Peyer's patch (tissue), 4 donors: ENCODE measurements around the gene MCOLN2. TPM values are rescaled to one million over a fixed set of nuclear protein-coding genes. Genes with fewer than 3 reads are reported as not detected.

Experiments used
- DNase-seq, 3 donors: peaks; one replicate each; pipeline ENCODE4 v3.0.0-alpha.2; 2017 to 2019
- H3K27ac ChIP-seq, 4 donors: fragments of 200-600 bp; sonication (generic); one replicate each; pipeline ENCODE4 v1.5.1; 2016 to 2019
- H3K27me3 ChIP-seq, 2 donors: fragments of 200-600 bp; sonication (generic); one replicate each; pipeline ENCODE4 v1.5.1; 2019
- H3K36me3 ChIP-seq, 3 donors: fragments of 200-600 bp; sonication (generic); one replicate each; pipeline ENCODE4 v1.5.1; 2016 to 2019
- H3K4me1 ChIP-seq, 4 donors: fragments of 200-600 bp; sonication (generic); one replicate each; pipeline ENCODE4 v1.5.1; 2016 to 2019
- H3K4me3 ChIP-seq, 4 donors: fragments of 200-600 bp; sonication (generic); 1 replicate in 3 of 4; 2 replicates in 1 of 4; pipeline ENCODE4 v1.5.1; 2016 to 2019; ENCODE audit warnings: mild to moderate bottlenecking in 1 of 4
- H3K9me3 ChIP-seq, 4 donors: fragments of 200-600 bp; sonication (generic); one replicate each; pipeline ENCODE4 v1.5.1; 2016 to 2019; ENCODE audit warnings: mild to moderate bottlenecking in 1 of 4
- POLR2A ChIP-seq, 2 donors: fragments of 450-650 bp; IDR thresholded peaks; one replicate each; pipeline ENCODE4 v1.5.1; 2017; ENCODE audit warnings: antibody characterized with exemption in 2 of 2, mild to moderate bottlenecking in 2 of 2, moderate library complexity in 2 of 2
- total RNA-seq, 4 donors: library from RNA; depleted of rRNA; stranded (reverse); fragments of >200 nt; gene quantifications; one replicate each; pipeline ENCODE4 v1.1.0, GENCODE V29; 2016
- TF ChIP-seq, protein P1 (sequence below), 6 experiments: fragments of 450-650 bp in 4 of 6; fragments of 200-600 bp in 2 of 6; sonication (generic) in 1 of 6; IDR thresholded peaks; one replicate each; pipeline ENCODE4 v1.5.1; 2017 to 2019; ENCODE audit warnings: antibody characterized with exemption in 6 of 6, mild to moderate bottlenecking in 3 of 6, moderate library complexity in 1 of 6

The MCOLN2 gene
- total RNA-seq, 4 donors from 2014 or later = 1.7 to 62.7 (median 5.2) TPM

- Histone ChIP-seq H3K27me3 (no peaks in the 10 kb centered on the region), H3K27ac (no peak overlapping the region), H3K4me1 (no peaks in the 10 kb centered on the region), H3K9me3 (no peaks in the 10 kb centered on the region), H3K4me3 (no peak overlapping the region), H3K36me3 (no peaks in the 10 kb centered on the region)
- DNase-seq = no peak
- TF ChIP-seq POLR2A (IDR thresholded peaks at IDR 0.05) = no peak
- TF ChIP-seq, protein P1, sequence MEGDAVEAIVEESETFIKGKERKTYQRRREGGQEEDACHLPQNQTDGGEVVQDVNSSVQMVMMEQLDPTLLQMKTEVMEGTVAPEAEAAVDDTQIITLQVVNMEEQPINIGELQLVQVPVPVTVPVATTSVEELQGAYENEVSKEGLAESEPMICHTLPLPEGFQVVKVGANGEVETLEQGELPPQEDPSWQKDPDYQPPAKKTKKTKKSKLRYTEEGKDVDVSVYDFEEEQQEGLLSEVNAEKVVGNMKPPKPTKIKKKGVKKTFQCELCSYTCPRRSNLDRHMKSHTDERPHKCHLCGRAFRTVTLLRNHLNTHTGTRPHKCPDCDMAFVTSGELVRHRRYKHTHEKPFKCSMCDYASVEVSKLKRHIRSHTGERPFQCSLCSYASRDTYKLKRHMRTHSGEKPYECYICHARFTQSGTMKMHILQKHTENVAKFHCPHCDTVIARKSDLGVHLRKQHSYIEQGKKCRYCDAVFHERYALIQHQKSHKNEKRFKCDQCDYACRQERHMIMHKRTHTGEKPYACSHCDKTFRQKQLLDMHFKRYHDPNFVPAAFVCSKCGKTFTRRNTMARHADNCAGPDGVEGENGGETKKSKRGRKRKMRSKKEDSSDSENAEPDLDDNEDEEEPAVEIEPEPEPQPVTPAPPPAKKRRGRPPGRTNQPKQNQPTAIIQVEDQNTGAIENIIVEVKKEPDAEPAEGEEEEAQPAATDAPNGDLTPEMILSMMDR (IDR thresholded peaks at IDR 0.05) = no peak
Measured at GRCh38 chr1:84940481-84940880, 56.4 kb downstream of the MCOLN2 start.

DNA sequence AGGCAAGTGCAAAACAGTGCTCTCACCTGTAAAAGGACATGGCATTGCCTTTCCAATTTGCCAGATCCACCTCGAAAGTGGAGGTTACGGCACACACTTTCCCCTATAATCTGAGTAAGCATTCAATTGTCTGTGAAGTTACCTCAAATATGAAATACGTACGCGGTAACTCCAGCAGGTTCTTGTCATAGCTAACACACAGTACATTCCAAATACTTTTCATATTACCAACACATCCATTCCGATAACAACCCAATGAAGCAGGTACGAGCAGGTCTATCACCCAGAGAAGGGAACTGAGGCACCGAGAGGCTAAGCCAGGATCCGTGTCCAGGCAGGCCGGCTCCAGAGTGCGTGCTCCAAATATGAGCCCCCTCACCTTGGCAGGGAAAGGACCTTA lies 57.2 kb downstream of the MCOLN2 start:
- no peaks in the 10 kb centered on the region for H3K9me3 ChIP-seq
- H3K27me3 ChIP-seq = no peaks in the 10 kb centered on the region
- no peaks in the 10 kb centered on the region for H3K4me1 ChIP-seq
- H3K4me3 ChIP-seq = no peak overlapping the region
- no peak overlapping the region for H3K27ac ChIP-seq
- DNase-seq = no peak
- TF ChIP-seq POLR2A (IDR thresholded peaks at IDR 0.05) = no peak
- TF ChIP-seq, protein P1 (IDR thresholded peaks at IDR 0.05) = no peak
- no peaks in the 10 kb centered on the region for H3K36me3 ChIP-seq

- Histone ChIP-seq H3K4me1 (no peaks in the 10 kb centered on the region), H3K9me3 (no peaks in the 10 kb centered on the region), H3K36me3 (no peaks in the 10 kb centered on the region), H3K4me3 (no peak overlapping the region), H3K27ac (no peak overlapping the region), H3K27me3 (no peaks in the 10 kb centered on the region)
- no peak for DNase-seq
- no peak for TF ChIP-seq POLR2A (IDR thresholded peaks at IDR 0.05)
- TF ChIP-seq, protein P1 (IDR thresholded peaks at IDR 0.05) = no peak
Measured at GRCh38 chr1:84939151-84939550, 57.8 kb downstream of the MCOLN2 start.

GRCh38 chr1:84936116-84936810 lies 60.6 kb downstream of the MCOLN2 start:
- H3K27ac ChIP-seq = no peak overlapping the region
- H3K4me1 ChIP-seq = no peaks in the 10 kb centered on the region
- DNase-seq = peak in 1 of 3 donors; percentile 60
- H3K27me3 ChIP-seq = no peaks in the 10 kb centered on the region
- H3K36me3 ChIP-seq = no peaks in the 10 kb centered on the region
- H3K4me3 ChIP-seq = no peak overlapping the region
- no peaks in the 10 kb centered on the region for H3K9me3 ChIP-seq
- TF ChIP-seq, protein P1 (IDR thresholded peaks at IDR 0.05) = peak; percentile 75 to 95 (median 92)
- TF ChIP-seq POLR2A (IDR thresholded peaks at IDR 0.05) = no peak

DNA sequence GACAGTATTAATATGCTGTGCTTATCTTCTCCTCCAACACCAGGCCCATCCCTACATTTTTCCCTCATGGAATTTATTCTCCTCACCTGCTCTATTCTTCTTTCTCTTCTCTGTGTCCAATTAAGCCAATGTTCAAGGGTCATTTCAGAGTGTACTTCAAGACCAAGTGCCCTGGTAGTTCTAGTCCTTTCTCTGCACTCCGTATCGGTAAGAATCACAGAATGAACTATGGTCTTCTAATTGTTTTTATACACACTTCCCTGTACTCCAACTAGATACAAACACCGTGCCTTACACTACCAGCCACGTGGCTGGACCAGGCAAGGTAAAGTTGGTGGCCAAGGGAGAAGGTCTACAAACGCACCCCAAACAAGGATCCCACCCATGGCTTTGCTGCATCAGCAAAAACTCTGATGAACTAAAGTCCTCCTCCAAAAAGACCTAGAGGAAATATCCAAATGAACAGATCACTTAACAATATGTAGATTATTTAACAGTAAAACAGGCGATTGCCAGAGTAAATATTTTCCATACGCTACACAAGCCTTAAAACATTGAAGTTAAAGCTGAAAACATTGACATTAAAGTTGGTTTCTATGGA lies 63.8 kb downstream of the MCOLN2 start:
- H3K36me3 ChIP-seq = no peaks in the 10 kb centered on the region
- H3K4me3 ChIP-seq = no peak overlapping the region
- no peaks in the 10 kb centered on the region for H3K9me3 ChIP-seq
- TF ChIP-seq POLR2A (IDR thresholded peaks at IDR 0.05) = no peak
- TF ChIP-seq, protein P1 (IDR thresholded peaks at IDR 0.05) = no peak
- H3K27me3 ChIP-seq = no peaks in the 10 kb centered on the region
- DNase-seq = no peak
- no peaks in the 10 kb centered on the region for H3K4me1 ChIP-seq
- peak overlapping the region in 2 of 4 donors; percentile 5 to 28 for H3K27ac ChIP-seq
